Pancreas (tissue), 10 donors: Measurements from ENCODE around the gene N4BP3. TPM values are rescaled to one million over a fixed set of nuclear protein-coding genes. Genes with fewer than 3 reads are reported as not detected.
"Not testable (repeated sequence)": the region's sequence is repeated elsewhere in the genome, so short reads cannot be mapped to it uniquely, and the experiment has no call there.

ENCODE experiments used
- ATAC-seq, 4 donors: fragments of 200-7000 bp; cut with Tn5 transposase; one replicate each; pipeline versions ENCODE4 v1.8.0 to v1.9.1; 2020; ENCODE audit warnings: mild to moderate bottlenecking in 4 of 4, moderate library complexity in 4 of 4
- DNase-seq, 6 donors: peaks; one replicate each; pipeline ENCODE4 v3.0.0-alpha.2; 2020
- FAIRE-seq: peaks from 2 replicates; lab custom pipeline; 2012; peaks lifted over from hg19 to GRCh38; lab: Jason Lieb, UNC
- H3K27ac ChIP-seq, 4 donors: fragments of 200-600 bp; sonication (generic); 1 replicate in 3 of 4; 2 replicates in 1 of 4; pipeline versions ENCODE4 v1.5.0 to v1.8.0; 2020
- H3K27me3 ChIP-seq, 4 donors: fragments of 200-600 bp; one replicate each; pipeline ENCODE4 v1.8.0; 2021
- H3K36me3 ChIP-seq, 3 donors: fragments of 200-600 bp; sonication (generic) in 1 of 3; one replicate each; pipeline versions ENCODE4 v1.5.0 to v1.8.0; 2020 to 2021
- H3K4me1 ChIP-seq, 3 donors: fragments of 200-600 bp; one replicate each; pipeline ENCODE4 v1.8.0; 2021
- H3K4me3 ChIP-seq, 4 donors: fragments of 200-600 bp; sonication (generic) in 2 of 4; one replicate each; pipeline versions ENCODE4 v1.5.0 to v1.8.0; 2020 to 2021
- H3K9me3 ChIP-seq, 4 donors: fragments of 200-600 bp; one replicate each; pipeline ENCODE4 v1.8.0; 2021
- CTCF ChIP-seq, 4 donors: fragments of 200-600 bp; sonication (generic) in 3 of 4; IDR thresholded peaks; one replicate each; pipeline versions ENCODE4 v1.5.0 to v1.8.0; 2021; ENCODE audit warnings: antibody characterized with exemption in 4 of 4
- WGBS, 2 donors: extraction: QIAGEN DNeasy Blood & Tissue Kit; methylation state at CpG; one replicate each; pipeline ENCODE4 v1.1.7; 2013; 5-methylcytosine and 5-hydroxymethylcytosine counted together
- intact Hi-C, 3 donors: fragments of 100-400 bp; cut with DNase I; formaldehyde crosslinking; loops; one replicate each; pipeline versions ENCODE4 v1.11.1 to v1.14.2; 2022
- polyA plus RNA-seq, 2 donors: library from polyadenylated mRNA; stranded (reverse); fragments of 200-250 nt; gene quantifications; one replicate each; pipeline ENCODE4 v1.2.3, GENCODE V29; 2013
- total RNA-seq, 6 donors: library from RNA; stranded (reverse); fragmentation: NEBNext Ultra II Directional in 4 of 6; extraction: Animal tissue kit (Norgen Biotek cat#: 25700) in 4 of 6; gene quantifications; one replicate each; pipeline versions ENCODE4 v1.2.1 to v1.2.4, GENCODE V29; 2021 to 2023
- donor health status: healthy with polysubstance abuse.
- donor health status: DM: no; HTN: no; CAD: no; lungs with moderate emphysema.
- donor health status: DM: no; HTN: no; CAD: no.
- donor health status: control.
- donor health status: control.
- donor health status: Bipolar disorder and iron deficiency.
- donor health status: DM: yes; HTN: yes; CAD: no.
- donor health status: DM: no; HTN: no; CAD: no.
- donor health status: DM: no; HTN: no; CAD: no.
- donor health status: DM: yes; HTN: yes; CAD: no.

The N4BP3 gene
- total and polyA plus RNA-seq, 8 donors = 0.23 to 1.1 (median 0.59) TPM

GRCh38 chr5:178083922-178084321 is 29.4 kb upstream of the N4BP3 start:
- no peak for FAIRE-seq
- H3K27me3 ChIP-seq = peaks cover 0 to 3% (median 0%) of the 10 kb centered on the region in 4 donors
- H3K36me3 ChIP-seq = no peaks in the 10 kb centered on the region
- H3K4me3 ChIP-seq = no peak overlapping the region
- TF ChIP-seq CTCF (IDR thresholded peaks at IDR 0.05) = no peak
- no peaks in the 10 kb centered on the region for H3K4me1 ChIP-seq
- H3K9me3 ChIP-seq = no peaks in the 10 kb centered on the region
- no peak for DNase-seq
- H3K27ac ChIP-seq = no peak overlapping the region
- intact Hi-C loops = no loop called here
- WGBS, 2 donors = 71 to 80% methylated on average over 6 of the region's 6 CpGs
- ATAC-seq = no peak

DNA sequence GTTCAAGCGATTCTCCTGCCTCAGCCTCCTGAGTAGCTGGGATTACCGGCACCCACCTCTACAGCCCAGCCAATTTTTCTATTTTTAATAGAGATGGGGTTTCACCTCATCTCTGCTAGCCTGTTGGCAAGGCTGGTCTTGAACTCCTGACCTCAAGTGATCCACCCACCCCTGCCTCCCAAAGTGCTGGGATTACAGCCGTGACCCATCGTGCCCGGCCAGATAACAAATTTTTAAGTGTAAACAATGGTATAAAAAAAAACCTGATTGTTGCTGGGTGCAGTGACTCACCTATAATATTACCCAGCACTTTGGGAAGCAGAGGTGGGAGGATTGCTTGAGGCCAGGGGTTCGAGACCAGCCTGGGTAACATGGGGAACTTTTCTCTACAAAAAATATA is 28.0 kb upstream of the N4BP3 start:
- 47 to 49% methylated on average over 6 of the region's 6 CpGs for WGBS, 2 donors

GRCh38 chr5:178086266-178086665 is 27.1 kb upstream of the N4BP3 start:
- WGBS, 2 donors = 28 to 29% methylated on average over 24 to 25 of the region's 25 CpGs

More for the DNA sequence above, 28.0 kb upstream of the N4BP3 start:
- ATAC-seq (no peak), DNase-seq (no peak), FAIRE-seq (no peak)
- TF ChIP-seq CTCF (IDR thresholded peaks at IDR 0.05) = no peak
- peaks cover 0 to 3% (median 0%) of the 10 kb centered on the region in 4 donors for H3K27me3 ChIP-seq
- no peak overlapping the region for H3K4me3 ChIP-seq
- H3K36me3 ChIP-seq = no peaks in the 10 kb centered on the region
- no peaks in the 10 kb centered on the region for H3K4me1 ChIP-seq
- intact Hi-C loops = no loop called here
- no peak overlapping the region for H3K27ac ChIP-seq
- no peaks in the 10 kb centered on the region for H3K9me3 ChIP-seq

GRCh38 chr5:178087199-178087598 is 26.1 kb upstream of the N4BP3 start:
- ATAC-seq, H3K27me3 ChIP-seq, DNase-seq, H3K36me3 ChIP-seq, FAIRE-seq, H3K4me1 ChIP-seq, intact Hi-C loops, H3K4me3 ChIP-seq, H3K9me3 ChIP-seq, H3K27ac ChIP-seq: not testable (repeated sequence)
- 35 to 47% methylated on average over 5 of the region's 5 CpGs for WGBS, 2 donors

More at GRCh38 chr5:178086266-178086665, 27.1 kb upstream of the N4BP3 start:
- H3K27me3 ChIP-seq = peaks cover 0 to 3% (median 0%) of the 10 kb centered on the region in 4 donors
- no peak for FAIRE-seq
- no peaks in the 10 kb centered on the region for H3K9me3 ChIP-seq
- H3K4me3 ChIP-seq = no peak overlapping the region
- H3K36me3 ChIP-seq = no peaks in the 10 kb centered on the region
- H3K27ac ChIP-seq = no peak overlapping the region
- no peak for DNase-seq
- TF ChIP-seq CTCF (IDR thresholded peaks at IDR 0.05) = no peak
- H3K4me1 ChIP-seq = no peaks in the 10 kb centered on the region
- intact Hi-C loops = no loop called here
- ATAC-seq = no peak

GRCh38 chr5:178090856-178091255 is 22.5 kb upstream of the N4BP3 start:
- FAIRE-seq (no peak), ATAC-seq (no peak), DNase-seq (no peak)
- Histone ChIP-seq H3K9me3 (no peaks in the 10 kb centered on the region), H3K4me1 (no peaks in the 10 kb centered on the region), H3K4me3 (no peak overlapping the region), H3K27me3 (peaks cover 0 to 3% (median 0%) of the 10 kb centered on the region in 4 donors), H3K36me3 (no peaks in the 10 kb centered on the region), H3K27ac (no peak overlapping the region)
- intact Hi-C loops = no loop called here
- 85 to 88% methylated on average over 6 of the region's 6 CpGs for WGBS, 2 donors
- TF ChIP-seq CTCF (IDR thresholded peaks at IDR 0.05) = no peak
